Gastrocnemius medialis (tissue), 4 donors: ENCODE results near the gene TIGD1.

Experiments used
- CTCF ChIP-seq, 5 experiments: fragments of 450-650 bp in 3 of 5; fragments of 200-600 bp in 2 of 5; sonication (generic) in 2 of 5; IDR thresholded peaks in 4 of 5; conservative IDR thresholded peaks in 1 of 5; 1 replicate in 4 of 5; 2 replicates in 1 of 5; pipeline ENCODE4 v1.5.1; 2016 to 2019; ENCODE audit warnings: antibody characterized with exemption in 5 of 5, mild to moderate bottlenecking in 3 of 5, moderate library complexity in 3 of 5
- POLR2A ChIP-seq, 2 donors: fragments of 450-650 bp; IDR thresholded peaks; one replicate each; pipeline ENCODE4 v1.6.1; 2017; ENCODE audit warnings: antibody characterized with exemption in 2 of 2, mild to moderate bottlenecking in 2 of 2, moderate library complexity in 2 of 2

GRCh38 chr2:232525199-232525598, 25.2 kb downstream of the TIGD1 start:
- TF ChIP-seq POLR2A (IDR thresholded peaks at IDR 0.05): no peak
- TF ChIP-seq CTCF (IDR thresholded peaks at IDR 0.05 in 4 of 5, conservative IDR thresholded peaks at IDR 0.05 in 1 of 5): peak in 1 of 5 experiments; percentile 15
